LNCAP (cell line): ENCODE data around the gene CEP164.

Experiments used
- TF ChIP-seq, protein P1 (sequence below): fragments of 450-650 bp; IDR thresholded peaks from 2 replicates; pipeline ENCODE4 v1.5.1; 2017; ENCODE audit warnings: mild to moderate bottlenecking

CEP164 gene

DNA sequence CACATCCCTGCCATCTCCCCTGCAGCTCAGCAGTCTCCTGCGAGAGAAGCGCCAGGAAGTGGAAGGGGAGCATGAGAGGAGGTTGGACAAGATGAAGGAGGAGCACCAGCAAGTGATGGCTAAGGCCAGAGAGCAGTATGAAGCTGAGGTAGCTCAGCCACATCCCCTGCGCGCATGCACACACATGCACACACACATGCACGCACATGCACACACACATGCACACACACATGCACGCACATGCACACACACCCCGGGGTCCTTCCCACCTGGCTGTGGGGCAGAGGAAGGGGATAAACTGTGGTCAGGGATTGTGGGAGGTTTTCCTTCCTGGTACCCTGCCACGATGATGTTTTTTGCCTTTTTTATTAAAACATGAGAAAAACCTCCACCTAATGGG, 65.3 kb downstream of the CEP164 start:
- TF ChIP-seq, protein P1, sequence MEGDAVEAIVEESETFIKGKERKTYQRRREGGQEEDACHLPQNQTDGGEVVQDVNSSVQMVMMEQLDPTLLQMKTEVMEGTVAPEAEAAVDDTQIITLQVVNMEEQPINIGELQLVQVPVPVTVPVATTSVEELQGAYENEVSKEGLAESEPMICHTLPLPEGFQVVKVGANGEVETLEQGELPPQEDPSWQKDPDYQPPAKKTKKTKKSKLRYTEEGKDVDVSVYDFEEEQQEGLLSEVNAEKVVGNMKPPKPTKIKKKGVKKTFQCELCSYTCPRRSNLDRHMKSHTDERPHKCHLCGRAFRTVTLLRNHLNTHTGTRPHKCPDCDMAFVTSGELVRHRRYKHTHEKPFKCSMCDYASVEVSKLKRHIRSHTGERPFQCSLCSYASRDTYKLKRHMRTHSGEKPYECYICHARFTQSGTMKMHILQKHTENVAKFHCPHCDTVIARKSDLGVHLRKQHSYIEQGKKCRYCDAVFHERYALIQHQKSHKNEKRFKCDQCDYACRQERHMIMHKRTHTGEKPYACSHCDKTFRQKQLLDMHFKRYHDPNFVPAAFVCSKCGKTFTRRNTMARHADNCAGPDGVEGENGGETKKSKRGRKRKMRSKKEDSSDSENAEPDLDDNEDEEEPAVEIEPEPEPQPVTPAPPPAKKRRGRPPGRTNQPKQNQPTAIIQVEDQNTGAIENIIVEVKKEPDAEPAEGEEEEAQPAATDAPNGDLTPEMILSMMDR, result no peak

DNA sequence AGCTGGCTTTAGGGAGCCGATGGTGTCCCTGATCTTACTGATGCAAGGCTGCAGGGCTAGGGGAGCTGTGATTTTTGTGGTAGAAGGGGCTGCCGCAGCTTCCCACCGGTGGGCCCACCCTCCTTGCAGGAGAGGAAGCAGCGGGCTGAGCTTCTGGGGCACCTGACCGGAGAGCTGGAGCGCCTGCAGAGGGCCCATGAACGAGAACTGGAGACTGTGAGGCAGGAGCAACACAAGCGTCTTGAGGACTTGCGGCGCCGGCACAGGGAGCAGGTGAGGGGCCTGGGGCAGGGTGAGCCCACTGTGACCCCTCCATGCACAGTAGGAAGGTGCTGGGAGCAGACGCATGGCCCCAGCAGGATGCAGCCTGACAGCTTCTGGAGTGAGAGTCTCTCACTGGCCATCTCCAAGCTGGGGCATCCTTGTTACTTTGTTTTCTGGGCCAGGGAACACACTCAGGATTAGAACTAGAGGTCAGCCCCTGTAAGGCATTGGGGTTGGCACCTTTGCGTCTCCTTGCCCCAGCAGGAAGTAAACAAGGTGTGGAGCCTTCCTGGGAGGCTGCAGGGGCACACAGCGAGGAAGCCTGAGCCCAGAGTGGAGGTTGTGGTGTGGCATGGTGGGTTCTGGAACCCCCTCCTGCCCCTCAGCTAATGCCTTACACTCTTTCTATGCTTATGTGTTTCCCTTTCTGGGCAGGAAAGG, 66.7 kb downstream of the CEP164 start:
- TF ChIP-seq, protein P1, result no peak

DNA sequence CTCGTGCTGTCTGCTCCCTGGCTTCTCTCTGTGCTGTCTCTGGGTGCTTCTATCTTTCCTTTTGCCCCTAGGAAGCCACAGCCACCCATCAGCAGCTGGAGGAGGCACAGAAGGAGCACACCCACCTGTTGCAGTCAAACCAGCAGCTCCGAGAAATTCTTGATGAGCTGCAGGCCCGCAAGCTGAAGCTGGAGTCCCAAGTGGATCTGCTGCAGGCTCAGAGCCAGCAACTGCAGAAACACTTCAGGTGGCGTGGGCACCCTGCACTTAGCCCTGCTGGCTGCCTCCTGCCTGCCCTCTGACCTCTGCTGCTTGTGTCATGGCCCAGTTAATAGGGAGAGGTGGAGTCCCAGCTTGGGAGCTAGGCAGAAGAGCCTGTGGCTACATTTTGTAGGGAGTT, 67.8 kb downstream of the CEP164 start:
- TF ChIP-seq, protein P1, result no peak

DNA sequence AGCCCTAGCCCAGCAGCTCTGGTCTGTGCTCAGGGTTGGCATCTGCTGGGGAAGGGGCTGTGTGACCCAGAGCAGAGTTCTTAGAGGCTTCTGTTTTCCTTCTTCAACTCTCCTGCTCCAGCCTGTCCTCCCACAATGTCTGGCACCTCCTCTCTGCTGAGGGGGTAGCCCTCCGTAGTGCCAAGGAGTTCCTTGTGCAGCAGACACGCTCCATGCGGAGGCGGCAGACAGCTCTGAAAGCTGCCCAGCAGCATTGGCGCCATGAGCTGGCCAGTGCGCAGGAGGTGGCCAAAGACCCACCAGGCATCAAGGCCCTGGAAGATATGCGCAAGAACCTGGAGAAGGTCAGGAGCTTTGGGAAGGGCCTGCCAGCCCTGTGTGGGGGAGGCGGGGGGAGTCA, 69.3 kb downstream of the CEP164 start:
- TF ChIP-seq, protein P1, result no peak

DNA sequence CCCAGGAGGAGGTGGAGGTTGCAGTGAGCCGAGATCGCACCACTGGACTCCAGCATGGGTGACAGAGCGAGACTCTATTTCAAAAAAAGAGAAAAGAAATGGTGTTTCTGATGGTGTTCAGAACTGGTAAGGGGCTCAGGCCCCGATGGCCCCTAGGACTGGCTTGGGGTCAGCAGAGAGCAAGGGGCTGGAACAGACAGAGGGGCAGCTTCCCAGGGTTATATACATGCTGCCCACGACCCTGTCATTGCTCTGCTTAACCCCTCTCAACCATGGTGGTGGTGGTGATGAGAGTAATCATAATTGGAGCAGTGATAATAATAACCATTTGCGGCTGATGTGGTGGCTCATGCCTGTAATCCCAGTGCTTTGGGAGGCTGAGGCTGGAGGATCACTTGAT, 79.4 kb downstream of the CEP164 start:
- TF ChIP-seq, protein P1, result no peak

DNA sequence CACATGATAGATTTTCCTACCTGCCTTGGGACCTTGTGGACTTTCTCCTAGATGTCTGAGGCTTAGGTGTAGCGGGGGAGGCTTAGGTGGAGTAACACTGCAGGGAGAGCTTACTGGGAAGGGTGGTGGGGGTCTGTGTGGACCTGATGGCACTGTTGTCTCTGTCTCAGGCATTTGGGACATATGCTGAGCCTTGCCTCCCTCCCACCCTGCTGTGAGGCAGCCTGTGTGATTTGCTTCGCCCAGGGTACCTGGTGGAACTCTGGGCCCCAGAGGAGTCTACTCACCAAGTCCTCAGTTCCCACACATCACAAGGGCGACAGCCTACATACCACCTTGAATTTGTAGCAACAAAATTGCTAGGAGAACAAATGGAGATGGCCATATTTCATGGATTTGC, 80.7 kb downstream of the CEP164 start:
- TF ChIP-seq, protein P1, result no peak

DNA sequence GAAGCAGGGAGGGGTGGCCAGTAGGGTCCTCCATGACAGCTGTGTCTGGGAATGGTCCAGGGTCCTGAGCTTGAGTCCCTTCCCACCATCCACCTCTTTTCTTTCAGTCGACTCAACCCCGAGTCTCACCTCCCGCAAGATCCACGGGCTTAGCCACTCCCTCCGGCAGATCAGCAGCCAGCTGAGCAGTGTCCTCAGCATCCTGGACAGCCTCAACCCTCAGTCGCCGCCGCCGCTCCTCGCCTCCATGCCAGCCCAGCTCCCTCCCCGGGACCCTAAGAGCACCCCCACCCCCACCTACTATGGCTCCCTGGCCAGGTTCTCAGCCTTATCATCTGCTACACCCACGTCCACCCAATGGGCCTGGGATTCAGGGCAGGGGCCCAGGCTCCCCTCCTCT, 81.9 kb downstream of the CEP164 start:
- TF ChIP-seq, protein P1, result no peak

DNA sequence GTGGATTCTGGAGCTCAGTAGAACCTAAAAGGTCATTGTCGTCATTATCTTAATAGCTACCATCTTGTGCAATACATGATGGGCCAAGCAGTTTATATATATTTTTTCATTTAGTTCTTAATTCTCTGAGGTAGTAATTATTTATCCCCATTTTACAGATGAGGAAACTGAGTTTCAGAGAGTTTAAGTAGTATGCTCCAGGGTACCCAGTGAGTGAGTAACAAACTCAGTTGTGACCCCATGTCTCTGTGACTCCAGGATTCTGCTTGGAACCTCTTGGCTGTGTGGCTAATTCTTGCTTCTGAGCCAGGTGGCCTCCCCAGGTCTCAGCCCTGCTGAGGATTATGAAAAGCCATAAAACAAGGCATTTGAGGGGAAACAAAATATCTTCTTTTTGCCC, 82.6 kb downstream of the CEP164 start:
- TF ChIP-seq, protein P1, result no peak
